Smooth muscle cell (in vitro differentiated cells): ENCODE results near the gene ATP2B1. TPM values are rescaled to one million over a fixed set of nuclear protein-coding genes. Genes with fewer than 3 reads are reported as not detected.

Experiments
- DNase-seq: peaks from one replicate; lab custom pipeline; 2025; ENCODE audit not compliant: unreplicated experiment; lab: John Stamatoyannopoulos, UW
- H2AFZ ChIP-seq: fragments of 200-600 bp; sonication (generic); 2 replicates; pipeline ENCODE4 v1.6.0; 2016; ENCODE audit warnings: antibody characterized with exemption, low read depth, mild to moderate bottlenecking
- H3F3A ChIP-seq: fragments of 200-600 bp; sonication (generic); 2 replicates; pipeline ENCODE4 v1.6.0; 2017; ENCODE audit warnings: antibody characterized with exemption, low read depth
- H3K27ac ChIP-seq: fragments of 200-600 bp; sonication (generic); 2 replicates; pipeline ENCODE4 v1.5.1; 2016; ENCODE audit warnings: low read depth, mild to moderate bottlenecking
- H3K27me3 ChIP-seq: fragments of 200-600 bp; sonication (generic); 2 replicates; pipeline ENCODE4 v1.6.1; 2016; ENCODE audit warnings: low read depth, mild to moderate bottlenecking
- H3K36me3 ChIP-seq: fragments of 200-600 bp; sonication (generic); 2 replicates; pipeline ENCODE4 v1.5.1; 2016; ENCODE audit warnings: low read depth
- H3K4me1 ChIP-seq: fragments of 200-600 bp; sonication (generic); 2 replicates; pipeline ENCODE4 v1.5.1; 2016; ENCODE audit warnings: low read depth
- H3K4me2 ChIP-seq: fragments of 200-600 bp; sonication (generic); 2 replicates; pipeline ENCODE4 v1.6.0; 2016; ENCODE audit warnings: mild to moderate bottlenecking
- H3K4me3 ChIP-seq: fragments of 200-600 bp; sonication (generic); 2 replicates; pipeline ENCODE4 v1.5.1; 2016; ENCODE audit warnings: mild to moderate bottlenecking
- H3K79me2 ChIP-seq: fragments of 200-600 bp; sonication (generic); 2 replicates; pipeline ENCODE4 v1.6.0; 2016; ENCODE audit warnings: low read depth, mild to moderate bottlenecking
- H3K9ac ChIP-seq: fragments of 200-600 bp; sonication (generic); 2 replicates; pipeline ENCODE4 v1.6.0; 2016; ENCODE audit warnings: low read depth
- H3K9me3 ChIP-seq: fragments of 200-600 bp; sonication (generic); replicated peaks from 2 replicates; pipeline ENCODE4 v1.5.1; 2016; ENCODE audit warnings: low read depth
- H4K20me1 ChIP-seq: fragments of 200-600 bp; sonication (generic); 2 replicates; pipeline ENCODE4 v1.6.0; 2016; ENCODE audit warnings: low read depth
- CTCF ChIP-seq: fragments of 200-600 bp; sonication (generic); IDR thresholded peaks from 2 replicates; pipeline ENCODE4 v1.5.1; 2017; ENCODE audit warnings: borderline replicate concordance, mild to moderate bottlenecking, antibody characterized with exemption; ENCODE audit not compliant: insufficient read depth, poor library complexity, severe bottlenecking
- WGBS: methylation state at CpG from one replicate; pipeline ENCODE4 v1.1.7; 2016; ENCODE audit warnings: low lambda C conversion rate; 5-methylcytosine and 5-hydroxymethylcytosine counted together
- polyA plus RNA-seq: library from polyadenylated mRNA; unstranded; fragments of >200 nt; fragmentation: Nextera tagmentation; extraction: Ambion mirVana; gene quantifications from 2 replicates; pipeline ENCODE4 v1.2.1, GENCODE V29; 2016
- total RNA-seq: library from RNA; depleted of rRNA; stranded (reverse); fragments of >200 nt; gene quantifications from 2 replicates; pipeline ENCODE4 v1.2.3, GENCODE V29; 2014

ATP2B1 gene
- total and polyA plus RNA-seq, 2 experiments from 2014 or later, result 42.8 to 70.1 TPM

DNA sequence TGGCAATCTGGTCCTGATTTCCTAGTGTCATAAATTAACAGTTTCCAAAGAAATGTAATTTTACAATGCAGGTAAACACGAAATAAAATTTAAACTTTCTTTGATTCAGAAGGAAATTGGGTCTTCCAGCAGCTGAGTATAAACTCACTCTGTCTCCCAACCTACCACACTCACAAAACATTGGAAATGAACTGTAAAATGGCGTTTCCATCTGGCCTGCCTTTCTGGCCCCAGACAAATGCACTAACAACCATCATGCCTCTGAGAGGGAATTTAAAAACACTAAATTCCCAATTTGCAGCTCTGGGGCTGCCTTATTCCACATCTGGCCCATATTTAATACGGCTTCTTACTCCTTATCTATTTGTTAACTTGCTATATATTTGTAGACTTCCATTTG, 19.3 kb downstream of the ATP2B1 start:
- H4K20me1 ChIP-seq, result peaks cover 77% of the 10 kb centered on the region
- no peaks in the 10 kb centered on the region for H3K27me3 ChIP-seq

GRCh38 chr12:89686311-89686710, 22.3 kb downstream of the ATP2B1 start:
- Histone ChIP-seq H3K36me3 (peaks cover 12% of the 10 kb centered on the region), H3K4me2 (no peak overlapping the region), H3F3A (peaks cover 5% of the 10 kb centered on the region), H2AFZ (no peak overlapping the region), H4K20me1 (peaks cover 47% of the 10 kb centered on the region), H3K79me2 (peaks cover 100% of the 10 kb centered on the region), H3K27ac (no peak overlapping the region), H3K9me3 (peaks cover 8% of the 10 kb centered on the region), H3K4me1 (peaks cover 19% of the 10 kb centered on the region), H3K4me3 (no peak overlapping the region), H3K9ac (no peak overlapping the region), H3K27me3 (no peaks in the 10 kb centered on the region)
- no peak for DNase-seq
- 100% methylated on average over 2 of the region's 2 CpGs for WGBS
- TF ChIP-seq CTCF, result no peak

More for the DNA sequence above, 19.3 kb downstream of the ATP2B1 start:
- 87% methylated on average over 3 of the region's 3 CpGs for WGBS
- no peak for DNase-seq
- Histone ChIP-seq H3F3A (no peaks in the 10 kb centered on the region), H3K4me1 (peaks cover 25% of the 10 kb centered on the region), H3K9me3 (no peaks in the 10 kb centered on the region), H3K9ac (no peak overlapping the region), H3K4me3 (no peak overlapping the region), H3K79me2 (peaks cover 100% of the 10 kb centered on the region), H2AFZ (no peak overlapping the region), H3K36me3 (no peaks in the 10 kb centered on the region), H3K27ac (no peak overlapping the region), H3K4me2 (peak overlapping the region; percentile 36)
- TF ChIP-seq CTCF, result no peak

DNA sequence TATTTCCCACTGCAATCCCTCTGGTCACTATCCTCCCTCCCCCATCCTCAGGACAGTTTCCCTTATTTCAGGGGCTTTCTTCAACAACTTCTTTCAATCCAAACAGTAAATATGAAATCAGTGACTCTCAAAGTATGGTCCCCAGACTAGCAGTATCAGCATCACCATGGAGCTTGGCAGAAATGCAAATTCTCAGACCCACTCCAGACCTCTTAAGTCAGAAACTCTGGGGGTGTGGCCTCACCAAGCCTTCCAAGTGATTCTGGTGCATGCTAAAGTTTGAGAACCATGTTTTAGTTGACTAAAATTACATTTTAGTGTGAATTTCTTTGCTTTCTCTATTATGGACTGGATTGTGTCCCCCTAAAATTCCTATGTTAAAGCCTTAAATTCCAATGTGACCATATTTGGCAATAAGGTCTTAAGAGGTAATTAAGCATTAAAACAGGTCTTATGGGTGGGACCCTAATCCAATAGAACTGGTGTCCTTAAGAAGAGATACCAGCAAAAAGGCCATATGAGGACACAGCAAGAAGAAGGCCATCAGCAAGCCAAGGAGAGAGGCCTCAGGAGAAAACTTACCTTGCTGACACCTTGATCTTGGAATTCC, 23.2 kb downstream of the ATP2B1 start:
- Histone ChIP-seq H3K4me2 (no peak overlapping the region), H3K27ac (no peak overlapping the region)
- TF ChIP-seq CTCF, result no peak

DNA sequence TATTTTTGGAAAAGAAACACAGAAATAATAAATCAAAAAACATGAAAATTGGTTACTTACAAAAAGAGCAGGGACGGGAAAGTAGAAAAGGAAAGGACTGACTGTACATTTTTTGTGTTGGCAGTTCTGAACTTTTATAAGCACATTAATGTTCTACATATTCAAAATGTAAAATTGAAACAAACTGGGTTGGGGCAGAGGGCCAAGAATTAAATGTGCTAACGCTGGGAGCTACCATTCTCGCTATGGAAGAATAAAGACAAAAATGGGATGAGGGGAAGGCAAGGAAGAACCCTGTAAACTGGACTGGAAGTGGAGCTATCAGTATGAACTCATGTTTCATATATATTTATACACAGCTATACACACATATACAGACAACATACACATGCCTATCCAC, 24.5 kb downstream of the ATP2B1 start:
- H3F3A ChIP-seq, result peaks cover 8% of the 10 kb centered on the region
- peaks cover 100% of the 10 kb centered on the region for H3K79me2 ChIP-seq
- H3K27me3 ChIP-seq, result no peaks in the 10 kb centered on the region
- H3K27ac ChIP-seq, result no peak overlapping the region
- 89% methylated on average over 3 of the region's 3 CpGs for WGBS
- peaks cover 8% of the 10 kb centered on the region for H3K9me3 ChIP-seq
- H3K36me3 ChIP-seq, result peaks cover 22% of the 10 kb centered on the region
- TF ChIP-seq CTCF, result no peak
- no peak overlapping the region for H3K9ac ChIP-seq
- H2AFZ ChIP-seq, result no peak overlapping the region
- H3K4me2 ChIP-seq, result no peak overlapping the region
- DNase-seq, result no peak
- no peak overlapping the region for H3K4me3 ChIP-seq
- H3K4me1 ChIP-seq, result no peaks in the 10 kb centered on the region
- peaks cover 32% of the 10 kb centered on the region for H4K20me1 ChIP-seq

More for the DNA sequence above, 23.2 kb downstream of the ATP2B1 start:
- peaks cover 8% of the 10 kb centered on the region for H3F3A ChIP-seq
- no peak overlapping the region for H3K4me3 ChIP-seq
- H3K4me1 ChIP-seq, result peaks cover 11% of the 10 kb centered on the region
- H3K9me3 ChIP-seq, result peaks cover 8% of the 10 kb centered on the region
- peaks cover 18% of the 10 kb centered on the region for H3K36me3 ChIP-seq
- DNase-seq, result no peak
- H2AFZ ChIP-seq, result no peak overlapping the region
- peaks cover 100% of the 10 kb centered on the region for H3K79me2 ChIP-seq
- no peaks in the 10 kb centered on the region for H3K27me3 ChIP-seq
- H3K9ac ChIP-seq, result no peak overlapping the region
- peaks cover 38% of the 10 kb centered on the region for H4K20me1 ChIP-seq
